Duodenal mucosa (tissue), 2 donors: Measurements from ENCODE around the gene HECTD1.
"Not testable (repeated sequence)": the region's sequence is repeated elsewhere in the genome, so short reads cannot be mapped to it uniquely, and the experiment has no call there.

Experiments used
- H3K27ac ChIP-seq: one replicate; pipeline ENCODE4 v1.7.0; 2013; ENCODE audit warnings: low read depth, low read length
- H3K27me3 ChIP-seq, 2 donors: one replicate each; pipeline ENCODE4 v1.7.0; 2013; ENCODE audit warnings: low read length in 2 of 2, control low read depth in 1 of 2; ENCODE audit not compliant: insufficient read depth in 2 of 2, control insufficient read depth in 1 of 2
- H3K36me3 ChIP-seq, 2 donors: one replicate each; pipeline ENCODE4 v1.7.0; 2013; ENCODE audit warnings: low read length in 2 of 2, control low read depth in 1 of 2; ENCODE audit not compliant: insufficient read depth in 2 of 2, control insufficient read depth in 1 of 2
- H3K4me1 ChIP-seq, 2 donors: one replicate each; pipeline ENCODE4 v1.7.0; 2013; ENCODE audit warnings: low read length in 2 of 2, control low read depth in 1 of 2; ENCODE audit not compliant: insufficient read depth in 2 of 2, control insufficient read depth in 1 of 2
- H3K4me3 ChIP-seq, 2 donors: one replicate each; pipeline ENCODE4 v1.7.0; 2013; ENCODE audit warnings: low read length in 2 of 2, low read depth in 1 of 2
- H3K9ac ChIP-seq, 2 donors: one replicate each; pipeline ENCODE4 v1.7.0; 2013; ENCODE audit warnings: low read length in 2 of 2, low read depth in 1 of 2
- H3K9me3 ChIP-seq, 2 donors: one replicate each; pipeline ENCODE4 v1.7.0; 2013; ENCODE audit warnings: low read length in 2 of 2, control low read depth in 1 of 2; ENCODE audit not compliant: control insufficient read depth in 1 of 2

Gene HECTD1

DNA sequence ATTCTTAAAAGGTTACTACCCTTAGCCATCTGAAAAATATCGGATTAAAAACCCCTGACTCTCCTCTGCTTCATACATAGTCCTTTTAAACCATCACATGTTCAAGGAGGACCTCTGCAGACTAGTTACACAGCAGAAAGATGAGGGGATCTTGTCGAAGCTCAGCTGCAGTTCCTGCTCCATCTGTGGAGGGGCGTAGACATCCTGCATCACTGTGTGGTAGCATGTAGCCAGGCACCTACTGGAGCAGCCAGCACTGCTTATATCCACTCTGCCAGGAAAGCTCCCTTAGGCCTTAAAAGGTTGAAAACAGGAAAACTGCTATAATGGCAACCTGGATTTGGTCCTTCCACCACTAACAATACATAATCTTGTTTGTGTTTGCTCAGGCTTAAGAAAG lies 123.8 kb downstream of the HECTD1 start:
- Histone ChIP-seq H3K27me3 (no peaks in the 10 kb centered on the region), H3K9ac (no peak overlapping the region), H3K36me3 (peaks cover 0 to 8% of the 10 kb centered on the region in 2 donors), H3K27ac (no peak overlapping the region), H3K4me1 (peaks cover 0 to 7% of the 10 kb centered on the region in 2 donors), H3K4me3 (no peak overlapping the region), H3K9me3 (no peaks in the 10 kb centered on the region)

DNA sequence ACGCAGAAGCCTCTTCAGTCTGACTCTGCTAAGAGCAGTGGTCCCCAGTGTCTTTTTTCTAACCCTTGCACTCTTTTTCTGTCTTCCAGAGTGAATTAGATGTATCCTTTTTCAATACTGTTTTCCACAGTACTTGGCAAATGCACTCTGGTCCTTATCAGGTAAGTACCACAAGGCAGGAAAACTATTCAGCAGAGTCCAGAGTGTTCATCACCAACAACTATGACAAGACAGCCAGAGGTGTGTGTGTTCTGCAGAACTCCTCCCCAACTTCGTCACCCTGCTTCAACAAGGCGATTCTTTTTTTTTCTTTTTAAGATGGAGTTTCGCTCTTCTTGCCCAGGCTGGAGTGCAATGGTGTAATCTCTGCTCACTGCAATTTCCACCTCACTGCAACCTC lies 127.1 kb downstream of the HECTD1 start:
- no peak overlapping the region for H3K9ac ChIP-seq
- no peaks in the 10 kb centered on the region for H3K9me3 ChIP-seq
- H3K27ac ChIP-seq, result no peak overlapping the region
- H3K36me3 ChIP-seq, result peaks cover 0 to 8% of the 10 kb centered on the region in 2 donors
- H3K27me3 ChIP-seq, result no peaks in the 10 kb centered on the region
- H3K4me1 ChIP-seq, result peaks cover 0 to 7% of the 10 kb centered on the region in 2 donors
- H3K4me3 ChIP-seq, result no peak overlapping the region

DNA sequence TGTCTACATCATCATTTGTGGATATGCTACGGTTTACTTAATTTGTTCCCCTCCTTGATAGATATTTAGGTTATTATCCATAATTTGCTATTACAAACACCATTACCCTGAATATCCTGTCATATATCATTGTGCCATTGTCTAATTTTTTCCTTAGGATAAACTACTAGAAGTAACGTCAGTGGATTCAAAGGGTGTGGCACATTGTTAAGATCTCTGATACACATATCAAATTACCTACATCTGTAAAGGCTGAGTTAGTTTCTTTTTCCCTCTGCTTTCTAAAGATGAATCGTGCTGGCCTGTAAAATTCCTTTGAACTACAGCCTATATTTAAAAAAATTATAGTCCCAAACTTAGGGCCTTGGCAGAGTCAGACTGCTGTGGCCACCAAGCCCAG lies 127.5 kb downstream of the HECTD1 start:
- Histone ChIP-seq H3K27ac (no peak overlapping the region), H3K9me3 (no peaks in the 10 kb centered on the region), H3K4me1 (peaks cover 0 to 7% of the 10 kb centered on the region in 2 donors), H3K27me3 (no peaks in the 10 kb centered on the region), H3K4me3 (no peak overlapping the region), H3K36me3 (peaks cover 0 to 7% of the 10 kb centered on the region in 2 donors), H3K9ac (no peak overlapping the region)

DNA sequence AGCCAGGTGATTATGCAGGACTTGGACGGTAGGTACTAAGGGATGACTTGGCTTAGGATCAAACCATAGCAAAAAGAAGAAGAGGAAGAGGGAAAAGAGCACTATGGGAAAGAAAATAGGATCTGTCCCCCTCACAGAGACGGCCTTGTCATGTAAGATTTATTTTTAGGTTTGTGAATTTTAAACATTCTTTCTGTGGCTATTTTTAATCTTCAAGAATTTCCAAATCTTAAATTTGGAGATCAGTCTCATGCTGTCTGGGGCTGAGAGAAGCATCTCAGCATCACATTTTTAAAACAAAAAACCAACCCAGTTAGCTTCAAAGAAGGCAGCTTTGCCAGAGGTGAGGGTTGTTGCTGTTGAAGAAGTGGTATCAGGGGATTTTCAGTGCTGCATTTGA lies 128.8 kb downstream of the HECTD1 start:
- Histone ChIP-seq H3K4me3 (no peak overlapping the region), H3K9ac (no peak overlapping the region), H3K27ac (no peak overlapping the region), H3K4me1 (peaks cover 0 to 7% of the 10 kb centered on the region in 2 donors), H3K36me3 (peaks cover 0 to under 1% of the 10 kb centered on the region in 2 donors), H3K9me3 (no peaks in the 10 kb centered on the region), H3K27me3 (no peaks in the 10 kb centered on the region)

DNA sequence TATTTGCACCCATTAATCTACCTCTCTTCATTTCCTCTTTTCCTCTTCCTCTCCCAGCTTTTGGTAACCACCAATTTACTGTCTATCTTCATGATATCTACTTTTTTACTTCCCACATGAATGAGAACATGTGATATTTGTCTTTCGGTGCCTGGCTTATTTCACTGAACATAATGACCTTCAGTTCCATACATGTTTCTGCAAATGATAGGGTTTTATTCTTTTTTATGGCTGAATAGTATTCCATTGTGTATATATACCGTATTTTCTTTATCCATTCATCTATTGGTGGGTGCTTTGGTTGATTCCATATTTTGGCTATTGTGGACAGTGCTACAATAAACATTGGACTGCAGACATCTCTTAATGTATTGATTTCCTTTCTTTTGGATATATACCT lies 132.4 kb downstream of the HECTD1 start:
- Histone ChIP-seq H3K4me3 (no peak overlapping the region), H3K27ac (no peak overlapping the region), H3K9me3 (no peaks in the 10 kb centered on the region), H3K27me3 (no peaks in the 10 kb centered on the region), H3K9ac (no peak overlapping the region), H3K36me3 (peaks cover 0 to 3% of the 10 kb centered on the region in 2 donors), H3K4me1 (peaks cover 0 to 4% of the 10 kb centered on the region in 2 donors)

DNA sequence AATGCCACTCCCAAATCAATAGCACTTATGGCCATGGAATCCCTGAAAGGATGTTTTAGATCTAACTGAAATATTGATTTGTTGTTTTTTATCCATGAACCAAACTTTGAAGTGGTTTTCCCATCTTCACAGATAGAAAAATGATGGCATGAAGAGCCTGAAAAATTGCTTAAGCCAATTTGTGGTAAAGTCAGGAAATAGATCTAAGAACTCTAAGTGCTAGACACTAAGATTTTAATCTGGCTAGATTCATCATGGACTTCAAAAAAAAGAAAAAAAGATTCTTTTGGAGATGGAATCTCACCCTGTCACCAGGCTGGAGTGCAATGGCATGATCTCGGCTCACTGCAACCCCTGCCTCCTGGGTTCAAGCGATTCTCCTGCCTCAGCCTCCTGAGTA lies 136.4 kb downstream of the HECTD1 start:
- Histone ChIP-seq H3K4me1 (no peaks in the 10 kb centered on the region), H3K4me3 (no peak overlapping the region), H3K9me3 (no peaks in the 10 kb centered on the region), H3K36me3 (peaks cover 0 to 3% of the 10 kb centered on the region in 2 donors), H3K27me3 (no peaks in the 10 kb centered on the region), H3K27ac (no peak overlapping the region), H3K9ac (no peak overlapping the region)

DNA sequence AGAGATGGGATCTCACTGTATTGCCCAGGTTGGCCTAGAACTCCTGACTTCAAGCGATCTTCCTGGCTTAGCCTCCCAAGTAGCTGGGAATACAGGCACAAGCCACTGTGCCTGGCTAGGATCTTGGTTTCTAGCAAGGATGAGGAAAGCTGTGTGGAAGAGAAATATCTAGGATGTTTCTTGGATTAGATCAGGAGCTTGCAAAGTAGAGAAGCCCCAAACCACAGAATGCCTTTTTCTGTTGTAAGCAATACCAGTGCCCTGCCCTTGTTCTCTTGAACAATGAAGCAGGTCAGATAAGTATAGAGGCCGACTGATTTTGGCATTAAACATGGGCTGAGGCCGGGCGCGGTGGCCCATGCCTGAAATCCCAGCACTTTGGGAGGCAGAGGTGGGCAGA lies 137.2 kb downstream of the HECTD1 start:
- Histone ChIP-seq H3K9me3 (no peaks in the 10 kb centered on the region), H3K4me3 (no peak overlapping the region), H3K27ac (no peak overlapping the region), H3K4me1 (no peaks in the 10 kb centered on the region), H3K27me3 (no peaks in the 10 kb centered on the region), H3K9ac (no peak overlapping the region), H3K36me3 (peaks cover 0 to 3% of the 10 kb centered on the region in 2 donors)

DNA sequence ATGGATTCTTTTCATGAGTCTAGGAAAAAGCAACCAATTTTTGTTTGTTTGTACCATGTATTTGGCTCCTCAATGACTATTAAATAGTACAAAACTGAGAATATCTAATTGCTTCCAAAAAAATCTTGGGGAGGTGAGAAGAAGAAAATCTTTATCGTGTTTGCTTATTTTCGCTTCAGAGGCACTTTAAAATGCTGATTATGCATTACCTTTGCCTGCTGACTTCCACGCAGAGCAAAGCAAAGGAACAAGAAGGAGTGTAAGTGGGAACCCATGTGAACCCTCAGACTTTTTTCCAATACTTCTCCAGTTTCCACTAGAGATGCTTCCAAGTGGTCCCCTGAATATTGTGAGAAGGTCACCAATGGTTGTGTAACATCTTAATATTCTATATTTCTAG lies 138.2 kb downstream of the HECTD1 start:
- H3K9ac ChIP-seq, result no peak overlapping the region
- H3K4me1 ChIP-seq, result no peaks in the 10 kb centered on the region
- no peaks in the 10 kb centered on the region for H3K27me3 ChIP-seq
- no peak overlapping the region for H3K27ac ChIP-seq
- no peak overlapping the region for H3K4me3 ChIP-seq
- no peaks in the 10 kb centered on the region for H3K9me3 ChIP-seq
- H3K36me3 ChIP-seq, result peaks cover 0 to 3% of the 10 kb centered on the region in 2 donors

DNA sequence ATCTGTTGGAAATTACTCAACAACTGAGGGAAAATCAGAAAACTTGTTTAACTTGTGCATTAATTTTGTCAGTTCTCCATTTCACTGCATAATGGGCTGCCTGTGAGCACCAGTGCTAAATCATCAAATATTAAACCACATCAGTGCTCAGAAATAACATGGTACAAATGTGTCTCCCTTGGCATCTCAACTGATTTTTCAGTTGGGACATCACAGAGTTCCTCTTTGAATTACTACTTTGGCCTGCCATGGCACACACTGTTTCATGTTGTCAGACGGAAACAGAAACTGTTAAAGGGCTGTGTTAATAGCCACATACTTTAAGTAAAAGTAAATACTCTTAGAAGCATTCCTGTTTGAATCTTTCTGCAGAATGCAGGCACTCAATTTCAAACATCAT lies 139.4 kb downstream of the HECTD1 start:
- H3K9ac ChIP-seq, result no peak overlapping the region
- H3K27ac ChIP-seq, result no peak overlapping the region
- peaks cover 0 to 3% of the 10 kb centered on the region in 2 donors for H3K36me3 ChIP-seq
- no peaks in the 10 kb centered on the region for H3K27me3 ChIP-seq
- H3K9me3 ChIP-seq, result no peaks in the 10 kb centered on the region
- H3K4me3 ChIP-seq, result no peak overlapping the region
- no peaks in the 10 kb centered on the region for H3K4me1 ChIP-seq

DNA sequence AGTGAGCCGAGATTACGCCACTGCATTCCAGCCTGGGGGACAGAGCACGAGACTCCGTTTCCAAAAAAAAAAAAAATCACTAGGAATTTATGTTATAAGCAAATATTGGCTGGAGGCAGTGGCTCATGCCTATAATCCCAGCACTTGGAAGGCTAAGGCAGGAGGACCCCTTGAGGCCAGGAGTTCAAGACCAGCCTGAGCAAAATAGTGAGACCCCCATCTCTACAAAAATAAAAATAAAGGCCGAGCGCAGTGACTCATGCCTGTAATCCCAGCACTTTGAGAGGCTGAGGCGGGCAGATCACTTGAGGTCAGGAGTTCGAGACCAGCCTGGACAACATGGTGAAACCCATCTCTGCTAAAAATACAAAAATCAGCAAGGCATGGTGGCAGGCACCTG lies 144.7 kb downstream of the HECTD1 start:
- H3K27ac ChIP-seq, H3K9me3 ChIP-seq, H3K4me3 ChIP-seq, H3K36me3 ChIP-seq, H3K9ac ChIP-seq, H3K4me1 ChIP-seq, H3K27me3 ChIP-seq: not testable (repeated sequence)

DNA sequence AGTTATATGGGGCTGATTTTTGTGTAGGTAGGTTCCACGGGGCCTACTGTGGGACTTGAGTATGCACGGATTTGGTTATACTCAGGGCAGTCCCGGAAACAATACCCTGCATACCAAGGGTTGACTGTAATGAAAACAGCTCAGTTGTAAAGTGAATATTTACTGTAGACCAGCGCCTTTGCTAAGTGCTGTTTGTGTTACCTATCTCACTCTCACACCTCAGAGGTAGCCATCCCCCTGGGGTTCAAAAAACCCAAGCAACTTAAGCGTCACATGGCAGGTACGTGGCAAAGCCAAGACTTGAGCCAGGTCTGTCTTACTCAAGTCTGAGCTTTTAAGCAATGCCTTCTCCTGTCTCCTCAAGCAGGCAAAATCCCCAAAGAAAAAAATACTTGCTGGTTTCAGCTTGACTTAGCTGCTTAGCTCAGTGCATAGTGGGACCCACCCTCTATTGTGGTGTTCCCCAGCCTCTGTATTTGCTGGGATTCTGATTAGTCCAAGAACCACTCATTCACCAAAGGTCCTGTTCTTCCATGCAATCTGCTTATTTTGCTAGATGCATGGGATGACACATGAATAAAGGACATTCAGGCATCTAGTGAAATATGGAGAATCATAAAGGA lies 147.2 kb downstream of the HECTD1 start:
- H3K9me3 ChIP-seq, result no peaks in the 10 kb centered on the region
- H3K9ac ChIP-seq, result no peak overlapping the region
- H3K36me3 ChIP-seq, result no peaks in the 10 kb centered on the region

More for the DNA sequence above, 147.2 kb downstream of the HECTD1 start:
- no peak overlapping the region for H3K27ac ChIP-seq
- no peaks in the 10 kb centered on the region for H3K27me3 ChIP-seq
- H3K4me3 ChIP-seq, result no peak overlapping the region
- peaks cover 4 to 10% of the 10 kb centered on the region in 2 donors for H3K4me1 ChIP-seq
